Neural progenitor cell (in vitro differentiated cells): Measurements from ENCODE around the gene CPNE8.

ENCODE experiments used
- CTCF ChIP-seq: fragments of 200-600 bp; sonication (generic); IDR thresholded peaks from 2 replicates; pipeline ENCODE4 v1.5.1; 2017; ENCODE audit warnings: antibody characterized with exemption, mild to moderate bottlenecking
- EZH2 ChIP-seq: fragments of 200-600 bp; sonication (generic); IDR thresholded peaks from 2 replicates; pipeline ENCODE4 v1.6.1; 2017; ENCODE audit warnings: antibody characterized with exemption, mild to moderate bottlenecking, moderate library complexity

GRCh38 chr12:38844267-38844666 is 61.1 kb downstream of the CPNE8 start:
- TF ChIP-seq EZH2 (no peak), CTCF (no peak)
